Activated naive CD8-positive, alpha-beta T cell treated with anti-CD3 and anti-CD28 coated beads for 36 hours (primary cell): ENCODE data around the gene ANKRD40CL. TPM values are rescaled to one million over a fixed set of nuclear protein-coding genes. Genes with fewer than 3 reads are reported as not detected.
"Not testable (repeated sequence)": the region's sequence is repeated elsewhere in the genome, so short reads cannot be mapped to it uniquely, and the experiment has no call there.

ENCODE experiments used
- DNase-seq: peaks from one replicate; pipeline ENCODE4 v3.0.0; 2021
- H3K27ac Mint-ChIP-seq: one replicate; pipeline ENCODE4 v1.8.0; 2022; ENCODE audit warnings: mild to moderate bottlenecking, moderate library complexity, mixed read lengths
- H3K27me3 Mint-ChIP-seq: one replicate; pipeline ENCODE4 v1.8.0; 2022; ENCODE audit warnings: mild to moderate bottlenecking, mixed read lengths
- H3K36me3 Mint-ChIP-seq: one replicate; pipeline ENCODE4 v1.8.0; 2021; ENCODE audit warnings: mild to moderate bottlenecking, mixed read lengths
- H3K4me1 Mint-ChIP-seq: one replicate; pipeline ENCODE4 v1.8.0; 2021; ENCODE audit warnings: mixed read lengths
- H3K4me3 Mint-ChIP-seq: one replicate; pipeline ENCODE4 v1.8.0; 2022; ENCODE audit warnings: mild to moderate bottlenecking, moderate library complexity, mixed read lengths
- H3K9me3 Mint-ChIP-seq: one replicate; pipeline ENCODE4 v1.8.0; 2022; ENCODE audit warnings: mixed read lengths
- total RNA-seq, 2 experiments: library from RNA; stranded (reverse); gene quantifications; one replicate each; pipeline ENCODE4 v1.2.3, GENCODE V29; 2021

ANKRD40CL gene
- total RNA-seq, 2 experiments from 2014 or later: not detected

DNA sequence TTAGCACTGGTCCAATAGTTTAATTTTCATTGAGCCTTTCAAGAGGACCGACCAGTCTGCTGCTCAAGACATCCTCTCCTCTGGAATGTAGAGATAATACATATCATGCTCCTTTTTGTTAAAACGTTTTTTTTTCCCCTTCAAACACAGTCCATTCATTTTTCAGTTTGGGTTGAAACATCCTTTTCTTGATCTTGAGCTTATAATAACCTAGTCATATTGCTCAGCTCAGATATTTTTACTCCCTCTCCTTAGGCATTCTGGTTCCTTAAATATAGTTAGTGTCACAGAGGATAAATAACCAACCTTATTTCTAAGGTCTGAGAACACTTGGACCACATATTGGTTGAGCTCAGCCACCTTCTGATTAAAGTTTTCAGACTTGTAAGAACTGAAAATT lies 12.8 kb downstream of the ANKRD40CL start:
- H3K27ac Mint-ChIP-seq: peak overlapping the region; percentile 58
- no peak overlapping the region for H3K4me3 Mint-ChIP-seq
- H3K9me3 Mint-ChIP-seq: no peaks in the 10 kb centered on the region
- no peaks in the 10 kb centered on the region for H3K27me3 Mint-ChIP-seq
- H3K4me1 Mint-ChIP-seq: peaks cover 12% of the 10 kb centered on the region
- peaks cover 21% of the 10 kb centered on the region for H3K36me3 Mint-ChIP-seq
- DNase-seq: no peak

DNA sequence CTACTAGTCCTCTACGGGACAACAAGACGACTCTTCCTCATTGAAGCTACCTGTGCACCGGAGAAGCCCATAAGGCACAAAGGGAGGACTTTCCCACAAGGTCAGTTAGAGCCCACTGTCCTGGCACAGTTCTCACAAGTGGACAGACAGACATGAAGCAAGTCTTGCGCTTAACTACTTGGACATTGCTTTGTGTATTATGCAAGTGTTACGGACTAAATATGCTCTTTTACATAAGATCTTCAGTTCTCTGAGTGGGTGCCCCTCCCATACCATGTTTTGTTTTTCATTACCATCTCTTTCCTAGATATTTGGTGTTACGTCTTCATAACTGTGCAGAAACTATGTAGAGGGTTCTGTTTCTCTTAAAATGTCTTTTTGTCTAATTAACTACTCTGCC lies 18.1 kb downstream of the ANKRD40CL start:
- no peak for DNase-seq
- H3K27ac Mint-ChIP-seq: peak overlapping the region; percentile 42
- H3K27me3 Mint-ChIP-seq: no peaks in the 10 kb centered on the region

DNA sequence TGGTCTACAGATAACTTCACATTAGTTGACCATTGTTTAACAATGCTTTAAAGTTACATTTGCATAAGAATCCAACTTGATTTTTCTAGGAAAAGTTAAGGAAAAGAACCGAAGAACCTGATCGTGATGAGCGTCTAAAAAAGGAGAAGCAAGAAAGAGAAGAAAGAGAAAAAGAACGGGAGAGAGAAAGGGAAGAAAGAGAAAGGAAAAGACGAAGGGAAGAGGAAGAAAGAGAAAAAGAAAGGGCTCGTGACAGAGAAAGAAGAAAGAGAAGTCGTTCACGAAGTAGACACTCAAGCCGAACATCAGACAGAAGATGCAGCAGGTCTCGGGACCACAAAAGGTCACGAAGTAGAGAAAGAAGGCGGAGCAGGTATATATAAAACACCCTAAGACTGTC lies 21.7 kb downstream of the ANKRD40CL start:
- H3K4me1 Mint-ChIP-seq: peaks cover 8% of the 10 kb centered on the region
- DNase-seq: no peak
- H3K4me3 Mint-ChIP-seq: no peak overlapping the region
- no peaks in the 10 kb centered on the region for H3K27me3 Mint-ChIP-seq
- H3K27ac Mint-ChIP-seq: no peak overlapping the region
- no peaks in the 10 kb centered on the region for H3K9me3 Mint-ChIP-seq
- H3K36me3 Mint-ChIP-seq: peaks cover 35% of the 10 kb centered on the region

More for the DNA sequence above, 18.1 kb downstream of the ANKRD40CL start:
- Mint-ChIP-seq H3K36me3 (peaks cover 32% of the 10 kb centered on the region), H3K4me1 (peaks cover 11% of the 10 kb centered on the region), H3K9me3 (no peaks in the 10 kb centered on the region), H3K4me3 (no peak overlapping the region)

DNA sequence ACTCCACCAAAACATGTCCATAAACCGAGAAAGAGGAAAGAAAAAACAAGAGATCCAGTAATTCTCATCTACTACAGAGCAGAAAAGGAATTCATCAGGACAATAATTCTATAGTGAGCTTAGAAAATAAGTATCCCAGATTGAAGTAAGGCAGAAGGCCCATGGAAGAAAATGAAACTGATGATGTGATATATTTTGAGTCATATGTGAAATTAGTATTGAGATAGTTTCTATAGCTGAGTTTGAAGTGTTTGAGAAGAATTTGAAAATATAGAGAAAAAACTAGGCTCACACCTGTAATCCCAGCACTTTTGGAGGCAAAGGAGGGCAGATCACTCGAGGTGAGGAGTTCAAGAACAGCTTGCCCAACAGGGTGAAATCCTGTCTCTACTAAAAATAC lies 28.2 kb downstream of the ANKRD40CL start:
- H3K27ac Mint-ChIP-seq: peak overlapping the region; percentile 67
- no peak overlapping the region for H3K4me3 Mint-ChIP-seq
- H3K27me3 Mint-ChIP-seq: no peaks in the 10 kb centered on the region
- DNase-seq: no peak
- H3K9me3 Mint-ChIP-seq: no peaks in the 10 kb centered on the region
- H3K4me1 Mint-ChIP-seq: peaks cover 47% of the 10 kb centered on the region
- H3K36me3 Mint-ChIP-seq: peaks cover 42% of the 10 kb centered on the region

DNA sequence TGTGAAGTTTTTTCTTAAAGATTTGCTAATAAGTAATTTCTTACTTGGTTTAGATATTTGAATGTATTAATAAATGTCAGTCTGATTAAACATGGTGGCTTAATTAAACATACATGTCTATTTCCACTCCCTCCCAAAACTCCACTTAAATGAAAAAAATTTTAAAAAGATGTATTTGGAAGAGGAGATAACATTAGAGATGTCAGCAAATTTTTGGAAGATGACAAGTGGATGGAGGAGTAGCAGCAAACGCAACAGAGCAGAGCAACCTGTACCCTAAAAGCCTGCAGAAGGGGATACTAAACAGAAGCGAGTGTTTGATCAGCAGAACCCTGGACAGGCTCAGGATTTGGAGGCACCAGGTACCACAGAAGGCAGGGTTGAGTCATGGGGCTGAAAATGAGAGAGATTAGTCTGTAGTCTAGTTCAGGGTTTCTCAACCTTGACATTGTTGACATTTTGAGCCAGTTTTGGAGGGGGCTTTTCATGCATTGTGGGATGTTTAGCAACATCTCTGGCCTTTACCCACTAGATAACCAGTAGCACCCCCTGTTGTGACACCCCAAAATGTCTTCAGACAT lies 30.1 kb downstream of the ANKRD40CL start:
- Mint-ChIP-seq H3K4me1 (peaks cover 53% of the 10 kb centered on the region), H3K27ac (peak overlapping the region; percentile 75), H3K27me3 (no peaks in the 10 kb centered on the region), H3K9me3 (no peaks in the 10 kb centered on the region), H3K4me3 (no peak overlapping the region), H3K36me3 (peaks cover 33% of the 10 kb centered on the region)
- peak; percentile 16 for DNase-seq

DNA sequence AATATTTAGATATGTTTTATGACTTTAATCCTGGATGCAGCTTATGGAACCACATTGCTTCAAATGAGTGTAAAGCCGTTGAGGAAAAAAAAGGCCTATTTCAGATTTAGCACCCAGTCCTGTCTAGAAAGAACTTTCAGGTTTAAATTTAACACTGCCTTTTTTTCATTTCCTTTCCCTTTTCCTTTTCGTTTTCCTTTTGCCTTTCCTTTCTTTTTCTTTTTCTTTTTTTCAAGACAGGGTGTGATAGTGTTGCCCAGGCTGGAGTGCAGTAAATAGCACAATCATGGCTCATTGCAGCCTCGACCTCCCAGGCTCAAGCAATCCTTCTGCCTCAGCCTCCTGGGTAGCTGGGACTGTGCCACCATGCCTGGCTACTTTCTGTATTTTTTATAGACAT lies 32.0 kb downstream of the ANKRD40CL start:
- no peak overlapping the region for H3K4me3 Mint-ChIP-seq
- peaks cover 70% of the 10 kb centered on the region for H3K4me1 Mint-ChIP-seq

DNA sequence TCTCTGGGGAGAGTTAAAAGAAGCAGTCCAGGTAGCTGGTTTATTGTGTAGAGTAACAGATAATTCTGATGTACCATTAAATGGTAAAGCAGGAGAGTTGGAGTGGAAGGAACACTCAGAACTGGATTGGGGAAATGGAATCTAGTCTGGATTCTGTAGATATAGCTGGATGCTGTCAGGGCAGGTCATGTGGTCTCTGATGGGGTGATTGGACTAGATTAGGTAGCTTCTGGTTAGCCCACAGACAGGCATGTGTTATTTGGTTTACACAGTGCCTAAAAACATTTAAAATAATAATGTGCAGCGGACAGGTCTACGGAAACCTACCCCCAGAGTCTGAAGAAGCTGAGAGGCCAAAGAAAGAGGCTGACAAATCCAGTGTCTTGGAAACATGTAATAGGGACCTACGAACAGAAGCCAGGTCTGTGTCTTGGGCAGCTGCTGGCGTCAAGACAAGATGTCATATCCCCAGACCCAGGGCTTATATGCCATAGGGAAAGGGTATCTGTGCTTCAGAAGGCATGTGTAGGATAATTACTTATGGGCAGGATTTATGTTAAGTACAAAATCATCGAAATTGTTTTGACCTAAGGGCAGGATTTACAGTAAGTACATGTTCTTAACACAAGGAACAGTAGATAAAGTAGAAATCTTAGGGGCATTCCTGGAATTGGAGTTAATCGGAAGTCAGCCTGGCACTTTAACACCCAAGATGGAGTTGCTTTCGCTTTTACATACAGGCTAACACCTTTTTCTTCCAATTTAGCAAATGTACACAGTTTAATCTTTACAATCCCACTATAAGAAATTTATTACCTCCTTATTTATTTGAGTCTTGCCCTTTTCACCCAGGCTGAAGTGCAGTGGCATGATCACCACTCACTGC lies 35.5 kb downstream of the ANKRD40CL start:
- Mint-ChIP-seq H3K27ac (peak overlapping the region; percentile 29), H3K4me3 (no peak overlapping the region)

More for the DNA sequence above, 32.0 kb downstream of the ANKRD40CL start:
- Mint-ChIP-seq H3K27ac (peak overlapping the region; percentile 27), H3K9me3 (no peaks in the 10 kb centered on the region), H3K36me3 (peaks cover 26% of the 10 kb centered on the region), H3K27me3 (no peaks in the 10 kb centered on the region)
- DNase-seq: no peak

DNA sequence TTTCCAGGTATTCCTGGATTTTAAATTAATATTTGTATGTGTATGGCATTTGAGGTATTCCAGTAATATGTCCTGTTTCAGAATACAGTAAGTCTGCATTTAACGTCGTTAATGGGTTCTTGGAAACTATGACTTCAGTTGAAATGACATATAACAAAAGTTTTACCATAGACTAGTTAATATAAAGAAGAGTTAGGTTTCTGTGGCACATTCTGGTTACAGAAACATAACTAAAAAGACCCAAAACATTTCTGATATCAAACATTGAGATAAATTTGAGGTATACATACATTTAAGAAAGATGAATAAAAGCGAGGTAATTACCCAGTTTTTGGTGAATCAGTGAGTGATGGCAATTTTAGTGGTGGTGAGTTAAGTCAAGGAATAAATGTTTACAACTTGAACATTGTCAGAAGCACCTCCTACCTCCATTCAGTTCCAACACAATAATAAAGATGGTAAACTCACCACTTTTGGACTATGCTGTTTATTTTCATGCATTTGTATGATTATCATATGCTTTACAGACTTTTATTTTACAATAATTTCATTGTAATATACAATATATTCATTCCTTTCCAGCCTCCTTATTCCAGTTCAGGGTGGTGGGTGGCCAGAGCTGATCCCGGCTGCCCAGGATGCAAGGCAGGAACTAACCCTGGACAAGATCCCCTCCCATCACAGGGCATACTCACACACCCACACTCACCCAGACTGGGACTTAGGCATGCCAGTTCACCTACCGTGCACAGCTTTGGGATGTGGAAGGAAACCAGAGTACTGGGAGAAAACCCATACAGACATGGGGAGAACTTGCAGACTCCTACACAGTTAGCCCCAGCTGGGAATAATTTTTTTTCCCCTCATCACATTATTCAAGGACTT lies 38.2 kb downstream of the ANKRD40CL start:
- DNase-seq: no peak
- H3K9me3 Mint-ChIP-seq: no peaks in the 10 kb centered on the region
- peak overlapping the region; percentile 56 for H3K27ac Mint-ChIP-seq
- no peaks in the 10 kb centered on the region for H3K27me3 Mint-ChIP-seq
- H3K36me3 Mint-ChIP-seq: peaks cover 12% of the 10 kb centered on the region
- no peak overlapping the region for H3K4me3 Mint-ChIP-seq
- H3K4me1 Mint-ChIP-seq: peaks cover 52% of the 10 kb centered on the region

More for the DNA sequence above, 35.5 kb downstream of the ANKRD40CL start:
- Mint-ChIP-seq H3K27me3 (no peaks in the 10 kb centered on the region), H3K4me1 (peaks cover 64% of the 10 kb centered on the region), H3K9me3 (no peaks in the 10 kb centered on the region), H3K36me3 (peaks cover 16% of the 10 kb centered on the region)
- DNase-seq: no peak

DNA sequence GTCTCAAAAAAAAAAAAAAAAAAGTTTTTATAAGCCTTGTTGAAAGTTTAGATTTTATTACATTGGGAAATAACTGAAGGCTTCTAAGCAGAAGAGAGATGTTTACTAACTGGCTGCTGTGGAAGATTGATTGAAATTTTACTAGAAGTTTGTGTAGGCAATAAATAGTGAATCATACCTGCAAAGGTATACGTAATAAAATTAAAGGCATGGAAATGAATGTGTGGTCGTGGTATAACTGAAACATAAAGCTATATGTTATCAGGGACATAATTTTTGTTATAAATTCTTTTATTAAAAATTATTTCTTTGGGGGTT lies 39.2 kb downstream of the ANKRD40CL start:
- Mint-ChIP-seq H3K9me3 (no peaks in the 10 kb centered on the region), H3K4me3 (no peak overlapping the region), H3K4me1 (peaks cover 55% of the 10 kb centered on the region), H3K27me3 (no peaks in the 10 kb centered on the region), H3K36me3 (peaks cover 12% of the 10 kb centered on the region), H3K27ac (no peak overlapping the region)
- no peak for DNase-seq

DNA sequence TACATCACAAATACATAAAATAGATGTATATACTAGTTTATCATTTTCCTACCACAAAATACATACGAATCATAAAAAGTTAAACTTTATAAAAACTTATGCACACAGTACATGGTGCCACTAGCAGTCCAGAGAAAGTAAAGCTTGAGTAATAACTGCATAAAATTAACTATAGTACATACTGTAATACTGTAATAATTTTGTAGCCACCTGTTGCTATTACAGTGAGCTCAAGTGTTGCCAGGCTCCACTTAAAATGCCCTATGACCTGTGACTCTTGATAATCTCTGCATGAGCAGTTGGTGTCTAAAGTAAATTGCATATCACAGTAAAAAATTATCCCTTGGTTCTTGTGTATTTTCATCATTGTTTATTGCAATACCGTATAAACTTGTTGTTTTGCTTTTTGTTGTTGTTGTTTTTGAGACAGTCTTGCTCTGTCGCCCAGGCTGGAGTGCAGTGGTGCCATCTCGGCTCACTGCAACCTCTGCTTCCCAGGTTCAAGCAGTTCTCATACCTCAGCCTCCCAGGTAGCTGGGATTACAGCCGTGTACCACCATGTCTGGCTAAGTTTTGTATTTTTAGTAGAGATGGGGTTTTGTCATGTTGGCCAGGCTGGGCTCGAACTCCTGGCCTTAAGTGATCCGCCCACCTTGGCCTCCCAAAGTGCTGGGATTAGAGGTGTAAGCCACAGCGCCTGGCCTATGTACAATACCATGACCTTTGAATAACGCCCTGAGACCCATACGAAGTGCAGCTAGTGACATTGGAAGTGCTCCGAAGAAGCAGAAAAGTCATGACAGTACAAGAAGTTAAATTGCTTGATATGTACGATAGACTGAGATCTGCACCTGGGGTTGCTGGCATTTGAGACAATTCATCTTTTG lies 41.3 kb downstream of the ANKRD40CL start:
- no peak overlapping the region for H3K4me3 Mint-ChIP-seq
- no peak for DNase-seq
- H3K27me3 Mint-ChIP-seq: no peaks in the 10 kb centered on the region
- no peak overlapping the region for H3K27ac Mint-ChIP-seq
- H3K9me3 Mint-ChIP-seq: no peaks in the 10 kb centered on the region
- H3K36me3 Mint-ChIP-seq: peaks cover 27% of the 10 kb centered on the region
- H3K4me1 Mint-ChIP-seq: peaks cover 51% of the 10 kb centered on the region

DNA sequence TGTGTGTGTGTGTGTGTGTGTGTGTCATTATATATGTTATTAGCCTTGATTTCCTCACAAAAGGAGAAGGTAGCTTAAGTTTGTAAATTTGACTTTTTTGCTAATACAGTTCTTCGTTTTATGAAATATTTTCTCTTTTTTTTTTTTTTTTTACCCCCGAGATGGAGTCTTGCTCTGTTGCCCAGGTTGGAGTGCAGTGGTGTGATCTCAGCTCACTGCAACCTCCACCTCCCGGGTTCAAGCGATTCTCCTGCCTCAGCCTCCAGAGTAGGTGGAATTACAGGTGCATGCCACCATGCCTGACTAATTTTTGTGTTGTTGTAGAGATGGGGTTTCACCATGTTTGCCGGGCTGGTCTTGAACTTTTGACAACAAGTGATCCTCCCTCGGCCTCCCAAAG lies 42.7 kb downstream of the ANKRD40CL start:
- not testable (repeated sequence) for H3K4me3 Mint-ChIP-seq, H3K9me3 Mint-ChIP-seq, DNase-seq, H3K27ac Mint-ChIP-seq, H3K27me3 Mint-ChIP-seq
- H3K36me3 Mint-ChIP-seq: peaks cover 40% of the 10 kb centered on the region
- H3K4me1 Mint-ChIP-seq: peaks cover 44% of the 10 kb centered on the region

DNA sequence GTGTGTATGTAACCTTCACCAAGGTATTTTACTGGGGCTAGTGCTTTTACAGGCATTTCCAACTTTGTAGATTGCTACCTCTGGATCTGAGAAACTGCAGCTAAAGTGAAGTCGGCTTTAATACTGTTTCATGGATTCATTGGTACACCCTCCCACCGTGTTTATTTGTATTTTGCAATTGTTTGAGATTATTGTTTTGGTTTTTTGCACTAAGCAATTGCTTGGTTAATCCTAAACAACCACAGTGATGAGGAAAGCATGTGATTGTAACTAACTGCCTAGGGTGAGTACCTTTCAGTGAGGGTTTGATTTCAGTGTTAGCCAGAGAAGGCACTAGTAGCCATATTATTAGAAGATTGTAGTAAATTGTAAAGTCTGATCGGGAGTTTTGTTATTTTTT lies 44.6 kb downstream of the ANKRD40CL start:
- H3K4me1 Mint-ChIP-seq: peaks cover 38% of the 10 kb centered on the region
- H3K27me3 Mint-ChIP-seq: no peaks in the 10 kb centered on the region
- peak overlapping the region; percentile 89 for H3K4me3 Mint-ChIP-seq
- no peaks in the 10 kb centered on the region for H3K9me3 Mint-ChIP-seq
- no peak for DNase-seq
- H3K27ac Mint-ChIP-seq: no peak overlapping the region
- peaks cover 48% of the 10 kb centered on the region for H3K36me3 Mint-ChIP-seq

DNA sequence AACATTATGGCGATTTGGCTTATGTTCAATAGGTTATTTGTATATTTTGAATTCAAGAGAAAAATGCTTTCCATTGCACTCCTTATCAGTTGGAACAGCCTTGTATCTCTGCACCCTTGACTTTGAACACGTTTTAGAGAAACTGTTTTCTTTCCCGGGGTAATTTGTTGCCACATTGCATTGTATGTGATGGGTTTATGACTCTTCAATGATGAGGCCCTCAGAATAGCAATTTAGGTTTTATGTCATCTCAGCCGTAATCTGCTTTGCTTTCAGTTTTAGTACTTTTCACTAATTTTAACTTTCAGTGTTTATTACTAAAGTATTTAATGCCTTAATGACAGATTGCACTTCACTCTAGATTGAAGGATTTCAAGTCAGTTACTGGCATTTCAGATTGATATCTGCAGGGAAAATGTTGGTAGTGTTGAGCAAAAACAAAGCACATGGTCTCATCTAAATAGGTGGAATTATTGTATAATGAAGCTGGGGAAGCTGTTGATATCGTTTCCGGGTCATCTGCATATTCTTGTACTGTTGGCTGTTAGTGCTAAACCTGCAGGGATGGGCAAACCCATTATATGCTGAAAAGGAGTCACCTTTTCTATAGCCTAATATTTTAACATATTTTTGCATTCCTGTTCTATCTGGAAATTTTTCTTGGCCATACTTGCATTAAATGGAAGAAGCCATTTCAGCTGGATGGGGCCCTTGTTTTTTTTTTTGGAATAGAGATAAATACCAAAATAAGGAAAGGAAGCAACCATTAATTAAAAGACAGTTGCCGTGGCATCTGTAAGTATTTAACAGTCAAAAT lies 45.9 kb downstream of the ANKRD40CL start:
- DNase-seq: no peak
- Mint-ChIP-seq H3K4me1 (peaks cover 30% of the 10 kb centered on the region), H3K27me3 (no peaks in the 10 kb centered on the region), H3K9me3 (no peaks in the 10 kb centered on the region), H3K36me3 (peaks cover 43% of the 10 kb centered on the region), H3K27ac (peak overlapping the region; percentile 98), H3K4me3 (peak overlapping the region; percentile 89)
